Measurements from ENCODE around the gene CSRNP3.

The CSRNP3 gene

DNA sequence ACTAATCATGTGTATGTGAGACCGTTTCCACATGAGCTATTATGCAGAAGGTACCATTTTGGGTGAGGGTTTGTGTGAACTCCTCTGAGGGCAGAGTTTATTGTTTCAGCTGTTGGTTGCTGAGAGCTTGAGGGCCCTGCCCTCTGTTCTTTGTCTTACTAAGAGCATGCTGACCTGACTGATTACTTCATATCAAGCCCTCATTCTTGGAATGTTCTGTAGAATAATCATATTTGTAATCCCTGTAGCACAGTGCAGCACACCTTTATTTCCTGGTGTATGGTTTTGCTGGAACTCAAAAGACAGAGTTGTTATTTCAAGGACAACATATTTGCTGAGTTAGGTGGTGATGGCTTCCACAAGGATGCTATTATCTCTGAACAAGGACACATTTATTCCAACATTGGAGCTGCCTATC lies 206.1 kb downstream of the CSRNP3 start:
- H3K4me3 ChIP-seq = no peak overlapping the region
- TF ChIP-seq, protein P1, sequence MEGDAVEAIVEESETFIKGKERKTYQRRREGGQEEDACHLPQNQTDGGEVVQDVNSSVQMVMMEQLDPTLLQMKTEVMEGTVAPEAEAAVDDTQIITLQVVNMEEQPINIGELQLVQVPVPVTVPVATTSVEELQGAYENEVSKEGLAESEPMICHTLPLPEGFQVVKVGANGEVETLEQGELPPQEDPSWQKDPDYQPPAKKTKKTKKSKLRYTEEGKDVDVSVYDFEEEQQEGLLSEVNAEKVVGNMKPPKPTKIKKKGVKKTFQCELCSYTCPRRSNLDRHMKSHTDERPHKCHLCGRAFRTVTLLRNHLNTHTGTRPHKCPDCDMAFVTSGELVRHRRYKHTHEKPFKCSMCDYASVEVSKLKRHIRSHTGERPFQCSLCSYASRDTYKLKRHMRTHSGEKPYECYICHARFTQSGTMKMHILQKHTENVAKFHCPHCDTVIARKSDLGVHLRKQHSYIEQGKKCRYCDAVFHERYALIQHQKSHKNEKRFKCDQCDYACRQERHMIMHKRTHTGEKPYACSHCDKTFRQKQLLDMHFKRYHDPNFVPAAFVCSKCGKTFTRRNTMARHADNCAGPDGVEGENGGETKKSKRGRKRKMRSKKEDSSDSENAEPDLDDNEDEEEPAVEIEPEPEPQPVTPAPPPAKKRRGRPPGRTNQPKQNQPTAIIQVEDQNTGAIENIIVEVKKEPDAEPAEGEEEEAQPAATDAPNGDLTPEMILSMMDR (IDR thresholded peaks at IDR 0.05) = no peak
- no peak for DNase-seq (ENCODE audit: low spot score)
- H3K27ac ChIP-seq = no peak overlapping the region

DNA sequence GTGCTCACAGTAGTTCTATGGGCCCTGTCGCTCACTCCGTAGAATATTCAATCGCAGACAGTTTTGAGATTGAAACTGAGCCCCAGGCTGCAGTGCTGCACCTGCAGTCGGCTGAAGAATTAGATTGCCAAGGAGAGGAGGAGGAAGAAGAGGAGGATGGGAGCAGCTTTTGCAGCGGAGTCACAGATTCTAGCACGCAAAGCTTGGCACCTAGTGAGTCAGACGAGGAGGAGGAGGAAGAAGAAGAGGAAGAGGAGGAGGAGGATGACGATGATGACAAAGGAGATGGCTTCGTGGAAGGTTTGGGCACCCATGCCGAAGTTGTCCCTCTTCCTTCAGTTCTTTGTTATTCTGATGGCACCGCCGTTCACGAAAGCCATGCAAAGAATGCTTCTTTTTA lies 209.4 kb downstream of the CSRNP3 start:
- Histone ChIP-seq H3K4me3 (no peak overlapping the region), H3K27ac (no peak overlapping the region)
- no peak for DNase-seq (ENCODE audit: low spot score)
- TF ChIP-seq, protein P1 (IDR thresholded peaks at IDR 0.05) = no peak

DNA sequence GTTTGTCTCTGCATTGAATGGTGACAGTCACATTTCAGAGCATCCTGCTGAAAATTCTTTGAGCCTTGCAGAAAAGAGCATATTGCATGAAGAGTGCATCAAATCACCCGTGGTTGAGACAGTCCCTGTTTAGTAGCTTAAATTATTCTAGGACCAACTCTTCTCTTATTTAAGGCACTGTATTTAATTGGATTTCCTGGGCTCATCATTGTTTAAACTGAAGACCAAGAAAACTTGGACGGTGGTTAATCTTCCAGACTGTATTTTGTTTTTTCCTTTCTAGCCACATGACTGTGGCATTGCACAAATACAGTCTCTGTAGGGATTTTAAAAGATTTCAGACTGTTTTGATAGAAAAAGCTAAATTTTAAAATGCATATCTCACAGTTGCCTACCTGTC lies 210.1 kb downstream of the CSRNP3 start:
- Histone ChIP-seq H3K27ac (no peak overlapping the region), H3K4me3 (no peak overlapping the region)
- TF ChIP-seq, protein P1 (IDR thresholded peaks at IDR 0.05) = no peak
- no peak for DNase-seq (ENCODE audit: low spot score)

DNA sequence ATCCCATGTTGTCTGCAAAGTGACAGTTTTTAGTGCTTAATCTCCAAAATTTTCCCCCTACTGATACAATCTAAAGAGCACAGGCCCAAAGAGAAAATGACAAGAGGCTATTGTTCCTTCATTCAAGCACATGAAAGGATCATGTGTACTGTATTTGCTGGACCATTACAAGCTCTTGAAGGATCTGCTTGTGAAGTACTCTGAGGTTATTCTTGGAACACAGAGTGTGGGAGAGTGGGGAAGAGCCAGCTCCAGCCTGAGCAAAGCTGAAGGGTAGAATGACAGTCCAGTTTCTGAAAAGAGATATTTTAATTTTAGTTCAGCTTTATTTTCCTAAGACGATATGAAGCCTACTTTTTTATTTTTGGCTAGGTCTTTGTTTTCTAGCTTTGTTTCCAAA lies 212.3 kb downstream of the CSRNP3 start:
- H3K4me3 ChIP-seq = peak overlapping the region; percentile 42
- peak overlapping the region; percentile 82 to 88 for H3K27ac ChIP-seq
- TF ChIP-seq, protein P1 (IDR thresholded peaks at IDR 0.05) = no peak
- DNase-seq (ENCODE audit: low spot score) = no peak

DNA sequence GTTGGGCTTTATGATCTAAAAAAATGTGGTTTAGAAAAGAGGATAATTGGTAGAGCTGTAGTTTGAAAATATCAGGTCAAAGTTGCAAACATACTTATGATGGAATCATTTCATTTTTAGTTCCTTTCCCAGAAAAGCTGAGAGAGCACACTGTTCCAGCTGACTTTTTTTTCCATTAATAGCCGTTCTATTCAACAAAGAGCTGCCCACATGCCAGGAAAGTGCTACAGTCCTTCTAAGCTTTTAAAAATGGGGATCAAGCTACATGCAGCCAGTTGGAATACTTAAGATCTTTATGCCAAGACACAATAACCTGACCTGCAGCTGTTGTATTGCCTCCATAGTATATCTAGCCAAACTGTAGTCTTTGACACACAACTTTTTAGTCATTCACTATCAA lies 213.0 kb downstream of the CSRNP3 start:
- TF ChIP-seq, protein P1 (IDR thresholded peaks at IDR 0.05) = no peak
- Histone ChIP-seq H3K4me3 (peak overlapping the region; percentile 42), H3K27ac (peak overlapping the region; percentile 82 to 88)
- no peak for DNase-seq (ENCODE audit: low spot score)

DNA sequence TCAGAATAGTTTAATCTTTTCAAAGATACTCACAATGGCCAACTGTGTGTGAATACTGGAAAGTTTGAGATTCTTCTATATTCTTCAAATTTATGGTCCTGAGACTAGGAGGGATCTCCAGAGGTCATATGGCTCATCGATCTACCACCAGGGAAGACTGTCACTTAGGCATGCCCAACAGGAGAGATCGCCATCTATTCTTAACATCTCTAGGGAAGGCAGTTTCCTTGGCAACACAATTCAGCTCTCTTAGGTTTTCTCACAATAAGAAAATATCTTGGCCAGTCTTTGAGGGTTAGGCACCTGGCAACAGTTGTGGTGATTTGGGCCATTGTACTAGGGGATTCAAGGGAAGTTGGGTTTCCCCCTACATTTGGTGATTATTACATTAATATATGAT lies 217.3 kb downstream of the CSRNP3 start:
- H3K27ac ChIP-seq = no peak overlapping the region
- no peak for DNase-seq (ENCODE audit: low spot score)
- H3K4me3 ChIP-seq = no peak overlapping the region
- TF ChIP-seq, protein P1 (IDR thresholded peaks at IDR 0.05) = no peak

DNA sequence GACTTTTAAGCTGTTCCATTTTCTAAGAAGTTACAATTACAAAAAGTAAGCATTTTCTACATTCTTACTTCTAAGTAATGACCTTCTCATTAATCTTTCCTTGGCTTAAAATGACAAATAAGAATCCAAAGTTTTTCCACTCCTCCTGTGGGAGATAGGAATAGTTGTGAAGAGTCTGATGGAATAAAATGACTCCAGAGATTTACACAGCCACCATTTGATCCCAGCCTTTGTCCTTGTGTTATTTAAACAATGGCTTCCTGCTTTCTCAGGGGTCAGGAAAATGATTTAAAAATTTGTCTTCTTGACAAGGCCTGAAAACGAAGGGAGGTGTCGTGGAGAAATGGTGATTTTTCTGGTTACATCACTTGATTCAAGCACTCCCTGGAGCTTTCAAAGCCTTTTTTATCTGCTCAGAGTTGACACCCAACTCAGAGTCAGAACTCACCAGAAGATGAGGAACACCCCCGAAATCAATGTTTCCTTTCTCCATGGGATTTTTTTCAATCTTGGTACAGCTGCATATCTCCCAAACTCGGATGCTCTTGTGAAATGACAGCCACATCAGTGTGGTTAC lies 218.0 kb downstream of the CSRNP3 start:
- Histone ChIP-seq H3K4me3 (no peak overlapping the region), H3K27ac (no peak overlapping the region)
- DNase-seq (ENCODE audit: low spot score) = no peak
- TF ChIP-seq, protein P1 (IDR thresholded peaks at IDR 0.05) = no peak
